Coronary artery (tissue), 2 donors: ENCODE results near the gene TSPAN9.

Experiments used
- DNase-seq: peaks from one replicate; pipeline ENCODE4 v3.0.0-alpha.2; 2017; ENCODE audit warnings: low spot score
- H3K27ac ChIP-seq, 2 donors: fragments of 200-600 bp; sonication (generic); one replicate each; pipeline ENCODE4 v1.5.1; 2016 to 2019
- H3K4me3 ChIP-seq: fragments of 200-600 bp; sonication (generic); 2 replicates; pipeline ENCODE4 v1.5.1; 2016; ENCODE audit warnings: mild to moderate bottlenecking, moderate library complexity
- CTCF ChIP-seq: fragments of 200-600 bp; sonication (generic); IDR thresholded peaks from one replicate; pipeline ENCODE4 v1.5.1; 2019; ENCODE audit warnings: antibody characterized with exemption

TSPAN9 gene

GRCh38 chr12:3269594-3269993 lies 192.4 kb downstream of the TSPAN9 start:
- TF ChIP-seq CTCF: no peak
- Histone ChIP-seq H3K4me3 (no peak overlapping the region), H3K27ac (no peak overlapping the region)
- DNase-seq: no peak

GRCh38 chr12:3271146-3271545 lies 194.0 kb downstream of the TSPAN9 start:
- no peak for TF ChIP-seq CTCF
- no peak overlapping the region for H3K4me3 ChIP-seq
- H3K27ac ChIP-seq: no peak overlapping the region
- no peak for DNase-seq

- Histone ChIP-seq H3K27ac (no peak overlapping the region), H3K4me3 (no peak overlapping the region)
- DNase-seq: no peak
- TF ChIP-seq CTCF: no peak
Observed at GRCh38 chr12:3271639-3272038, 194.5 kb downstream of the TSPAN9 start.

- TF ChIP-seq CTCF: no peak
- Histone ChIP-seq H3K4me3 (no peak overlapping the region), H3K27ac (no peak overlapping the region)
- DNase-seq: no peak
Observed at GRCh38 chr12:3272958-3273357, 195.8 kb downstream of the TSPAN9 start.

GRCh38 chr12:3273409-3273853 lies 196.3 kb downstream of the TSPAN9 start:
- H3K27ac ChIP-seq: no peak overlapping the region
- no peak overlapping the region for H3K4me3 ChIP-seq
- DNase-seq: no peak
- no peak for TF ChIP-seq CTCF

GRCh38 chr12:3274664-3275063 lies 197.5 kb downstream of the TSPAN9 start:
- Histone ChIP-seq H3K27ac (no peak overlapping the region), H3K4me3 (no peak overlapping the region)
- TF ChIP-seq CTCF: no peak
- no peak for DNase-seq

GRCh38 chr12:3275171-3276041 lies 198.2 kb downstream of the TSPAN9 start:
- peak; percentile 96 for TF ChIP-seq CTCF
- Histone ChIP-seq H3K4me3 (no peak overlapping the region), H3K27ac (no peak overlapping the region)
- DNase-seq: peak; percentile 83
